ENCODE measurements around the gene ESR2. TPM values are rescaled to one million over a fixed set of nuclear protein-coding genes. Genes with fewer than 3 reads are reported as not detected.

ESR2 gene
- total RNA-seq, 4 donors from 2014 or later, result 0.27 to 1.0 (median 0.78) TPM; not detected in 1

DNA sequence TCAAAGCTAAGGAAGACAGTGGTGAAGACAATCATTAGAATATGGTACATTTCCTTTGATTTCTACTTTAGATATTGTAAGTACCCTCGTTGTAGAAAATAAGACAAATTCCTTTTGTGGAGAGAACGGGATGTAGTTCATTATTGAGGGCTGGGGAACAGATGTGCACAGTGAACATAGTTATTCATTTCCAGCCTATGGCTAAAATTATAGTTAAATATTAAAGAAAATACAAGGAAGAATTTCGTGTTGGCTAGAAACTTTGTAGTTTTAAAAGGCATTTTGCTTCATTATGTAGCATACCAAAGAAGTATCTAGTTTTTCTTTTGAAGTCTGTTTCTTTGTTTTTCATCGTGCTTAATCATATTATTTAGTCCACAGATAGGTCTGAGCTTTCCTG lies 201.8 kb downstream of the ESR2 start:
- intact Hi-C loops (cut with DNase I), result no loop called here
- Histone ChIP-seq H3K36me3 (peaks cover 8 to 10% of the 10 kb centered on the region in 2 donors), H3K9me3 (no peaks in the 10 kb centered on the region), H3K27ac (peak overlapping the region; percentile 50 to 79 (median 77)), H3K4me3 (replicated peaks in 1 of 3) (no peak overlapping the region), H3K4me1 (peaks cover 44 to 46% of the 10 kb centered on the region in 2 donors), H3K27me3 (no peaks in the 10 kb centered on the region)
- TF ChIP-seq CTCF (IDR thresholded peaks at IDR 0.05) (no peak), POLR2A (IDR thresholded peaks at IDR 0.05) (no peak)
- DNase-seq, result no peak
- 77 to 82% methylated on average over 4 of the region's 4 CpGs for WGBS, 2 donors

DNA sequence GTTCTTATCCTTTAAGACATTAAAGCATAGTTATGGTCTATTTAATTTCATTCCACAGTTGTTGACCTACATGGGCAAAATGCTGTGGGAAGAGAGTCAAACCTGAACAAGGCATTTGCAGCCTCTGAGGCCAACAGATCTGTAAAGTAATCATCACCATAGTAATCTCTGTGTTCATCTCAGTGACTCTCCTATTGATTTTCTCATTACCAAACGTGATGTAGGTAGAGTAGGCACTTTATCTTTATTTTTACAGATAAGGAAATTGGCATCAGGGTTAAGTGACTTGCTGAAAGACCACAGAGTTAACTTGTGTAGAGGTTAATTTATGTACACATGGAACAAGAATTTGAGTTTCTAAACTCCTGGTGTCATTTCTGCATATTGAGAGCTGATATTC lies 203.0 kb downstream of the ESR2 start:
- WGBS, 2 donors, result 41 to 63% methylated on average over 1 of the region's 1 CpG
- Histone ChIP-seq H3K36me3 (peaks cover 8 to 10% of the 10 kb centered on the region in 2 donors), H3K4me1 (peaks cover 39 to 46% of the 10 kb centered on the region in 2 donors), H3K27me3 (no peaks in the 10 kb centered on the region), H3K9me3 (no peaks in the 10 kb centered on the region), H3K27ac (peak overlapping the region; percentile 35 to 79 (median 77)), H3K4me3 (replicated peaks in 1 of 3) (no peak overlapping the region)
- TF ChIP-seq CTCF (IDR thresholded peaks at IDR 0.05) (no peak), POLR2A (IDR thresholded peaks at IDR 0.05) (no peak)
- intact Hi-C loops (cut with DNase I), result no loop called here
- no peak for DNase-seq

DNA sequence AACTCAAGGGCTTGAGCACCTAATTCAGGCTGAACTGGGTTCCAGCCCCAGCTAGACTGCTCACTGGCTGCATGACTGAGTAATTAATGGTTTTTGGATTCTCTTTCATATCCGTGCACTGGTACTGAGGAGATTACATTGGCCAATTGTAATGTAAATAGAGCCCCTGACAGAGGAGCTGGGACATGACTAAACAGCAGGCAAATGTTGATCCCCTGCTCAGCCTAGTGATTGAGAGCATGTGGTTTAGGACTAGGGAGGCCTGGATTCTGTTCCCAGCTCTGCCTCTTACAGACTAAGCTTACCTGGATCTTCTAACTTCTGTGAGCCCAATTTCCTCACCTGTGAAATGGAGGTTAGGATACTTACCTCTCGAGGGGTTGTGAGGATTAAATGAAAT lies 204.3 kb downstream of the ESR2 start:
- Histone ChIP-seq H3K4me3 (replicated peaks in 1 of 3) (no peak overlapping the region), H3K4me1 (peaks cover 38 to 46% of the 10 kb centered on the region in 2 donors), H3K27ac (peak overlapping the region; percentile 35 to 79 (median 77)), H3K27me3 (no peaks in the 10 kb centered on the region), H3K9me3 (no peaks in the 10 kb centered on the region), H3K36me3 (peaks cover 10% of the 10 kb centered on the region in 2 donors)
- intact Hi-C loops (cut with DNase I), result no loop called here
- DNase-seq, result no peak
- 66 to 71% methylated on average over 2 of the region's 2 CpGs for WGBS, 2 donors
- TF ChIP-seq CTCF (IDR thresholded peaks at IDR 0.05) (no peak), POLR2A (IDR thresholded peaks at IDR 0.05) (peak in 1 of 2 donors; percentile 31)

DNA sequence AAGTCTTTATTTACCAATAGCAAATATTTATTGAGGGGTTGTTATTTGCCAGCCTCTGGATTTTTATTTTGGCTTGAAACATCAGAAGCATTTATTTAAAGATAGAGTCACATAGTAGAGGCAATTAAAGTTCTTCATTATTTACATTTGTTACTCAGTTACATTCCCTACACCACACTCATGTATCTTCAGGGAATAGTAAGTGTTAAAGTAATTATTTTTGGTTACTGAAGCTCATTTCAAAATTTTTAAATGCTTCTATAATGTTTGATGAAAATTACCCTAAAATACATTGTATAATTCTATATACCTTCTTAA lies 205.6 kb downstream of the ESR2 start:
- Histone ChIP-seq H3K36me3 (peaks cover 10 to 15% of the 10 kb centered on the region in 2 donors), H3K27ac (peak overlapping the region in 1 of 3 donors; percentile 7), H3K4me1 (peaks cover 33 to 39% of the 10 kb centered on the region in 2 donors), H3K9me3 (no peaks in the 10 kb centered on the region), H3K27me3 (no peaks in the 10 kb centered on the region), H3K4me3 (replicated peaks in 1 of 3) (no peak overlapping the region)
- TF ChIP-seq POLR2A (IDR thresholded peaks at IDR 0.05) (no peak), CTCF (IDR thresholded peaks at IDR 0.05) (no peak)
- DNase-seq, result no peak
- intact Hi-C loops (cut with DNase I), result no loop called here

DNA sequence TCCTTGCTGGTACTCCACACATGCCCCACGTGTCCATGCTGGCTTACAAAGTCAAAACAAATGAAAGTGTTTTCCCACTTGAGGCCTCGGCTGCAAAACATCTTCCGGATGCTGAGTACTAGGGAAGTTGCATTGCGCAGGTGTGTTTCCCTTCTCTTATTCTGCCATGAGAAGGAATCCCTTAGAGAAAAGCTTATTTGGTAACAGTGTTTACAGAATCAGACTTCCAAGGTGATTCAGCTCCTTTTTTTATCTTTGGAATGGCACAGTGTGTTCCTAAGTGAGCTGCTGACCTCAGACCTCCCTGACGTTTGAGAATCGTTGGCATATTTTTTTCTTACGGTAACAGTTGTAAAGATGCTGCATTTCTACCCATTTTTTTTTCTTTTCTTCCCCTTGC lies 211.3 kb downstream of the ESR2 start:
- intact Hi-C loops (cut with DNase I), result no loop called here

More for the DNA sequence above, 211.3 kb downstream of the ESR2 start:
- TF ChIP-seq CTCF (IDR thresholded peaks at IDR 0.05) (no peak), POLR2A (IDR thresholded peaks at IDR 0.05) (no peak)
- Histone ChIP-seq H3K27ac (peak overlapping the region; percentile 43 to 68 (median 63)), H3K4me1 (peaks cover 0 to 3% of the 10 kb centered on the region in 2 donors), H3K36me3 (peaks cover 8 to 29% of the 10 kb centered on the region in 2 donors), H3K9me3 (no peaks in the 10 kb centered on the region), H3K4me3 (replicated peaks in 1 of 3) (no peak overlapping the region), H3K27me3 (no peaks in the 10 kb centered on the region)
- DNase-seq, result peak in 1 of 2 donors; percentile 19
- 72 to 77% methylated on average over 7 of the region's 7 CpGs for WGBS, 2 donors
